DOHH2 (cell line): ENCODE results near the gene ARAP1.

Source experiments
- EZH2phosphoT487 ChIP-seq: fragments of 200-600 bp; sonication (generic); IDR thresholded peaks from 2 replicates; pipeline ENCODE4 v1.6.1; 2017; ENCODE audit warnings: borderline replicate concordance, mild to moderate bottlenecking, antibody characterized with exemption, low read length, moderate library complexity, mixed read lengths
- TF ChIP-seq, protein P1 (sequence below): fragments of 200-600 bp; sonication (generic); IDR thresholded peaks from one replicate; pipeline ENCODE4 v1.5.1; 2014; ENCODE audit warnings: antibody characterized with exemption, mild to moderate bottlenecking, low read depth, low read length; ENCODE audit not compliant: poor library complexity, severe bottlenecking

GRCh38 chr11:72753341-72754148, 1.3 kb upstream of the ARAP1 start:
- TF ChIP-seq, protein P1, sequence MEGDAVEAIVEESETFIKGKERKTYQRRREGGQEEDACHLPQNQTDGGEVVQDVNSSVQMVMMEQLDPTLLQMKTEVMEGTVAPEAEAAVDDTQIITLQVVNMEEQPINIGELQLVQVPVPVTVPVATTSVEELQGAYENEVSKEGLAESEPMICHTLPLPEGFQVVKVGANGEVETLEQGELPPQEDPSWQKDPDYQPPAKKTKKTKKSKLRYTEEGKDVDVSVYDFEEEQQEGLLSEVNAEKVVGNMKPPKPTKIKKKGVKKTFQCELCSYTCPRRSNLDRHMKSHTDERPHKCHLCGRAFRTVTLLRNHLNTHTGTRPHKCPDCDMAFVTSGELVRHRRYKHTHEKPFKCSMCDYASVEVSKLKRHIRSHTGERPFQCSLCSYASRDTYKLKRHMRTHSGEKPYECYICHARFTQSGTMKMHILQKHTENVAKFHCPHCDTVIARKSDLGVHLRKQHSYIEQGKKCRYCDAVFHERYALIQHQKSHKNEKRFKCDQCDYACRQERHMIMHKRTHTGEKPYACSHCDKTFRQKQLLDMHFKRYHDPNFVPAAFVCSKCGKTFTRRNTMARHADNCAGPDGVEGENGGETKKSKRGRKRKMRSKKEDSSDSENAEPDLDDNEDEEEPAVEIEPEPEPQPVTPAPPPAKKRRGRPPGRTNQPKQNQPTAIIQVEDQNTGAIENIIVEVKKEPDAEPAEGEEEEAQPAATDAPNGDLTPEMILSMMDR: no peak
- TF ChIP-seq EZH2phosphoT487: no peak
